H9 (cell line): ENCODE data around the gene LINGO4. TPM values are rescaled to one million over a fixed set of nuclear protein-coding genes. Genes with fewer than 3 reads are reported as not detected.

ENCODE experiments used
- DNase-seq: peaks from one replicate; pipeline ENCODE4 v3.0.0-alpha.2; 2017
- H2AFZ ChIP-seq: one replicate; pipeline ENCODE4 v1.6.1; 2013; ENCODE audit warnings: mild to moderate bottlenecking, low read length, control low read depth, moderate library complexity
- H2AK5ac ChIP-seq: 2 replicates; pipeline ENCODE4 v1.6.1; 2013; ENCODE audit warnings: low read length, control low read depth, mixed read lengths; ENCODE audit not compliant: insufficient read length
- H2BK120ac ChIP-seq: one replicate; pipeline ENCODE4 v1.6.1; 2013; ENCODE audit warnings: low read depth, mild to moderate bottlenecking, low read length, control low read depth, inconsistent platforms; ENCODE audit not compliant: poor library complexity, severe bottlenecking
- H2BK12ac ChIP-seq: 2 replicates; pipeline ENCODE4 v1.6.1; 2013; ENCODE audit warnings: low read length, control low read depth, mixed read lengths, low read depth; ENCODE audit not compliant: insufficient read length
- H2BK15ac ChIP-seq: 2 replicates; pipeline ENCODE4 v1.6.1; 2013; ENCODE audit warnings: low read depth, low read length, control low read depth
- H2BK20ac ChIP-seq: one replicate; pipeline ENCODE4 v1.6.1; 2013; ENCODE audit warnings: low read depth, mild to moderate bottlenecking, low read length, control low read depth, inconsistent platforms; ENCODE audit not compliant: poor library complexity, severe bottlenecking
- H2BK5ac ChIP-seq: 2 replicates; pipeline ENCODE4 v1.6.1; 2013; ENCODE audit warnings: low read length, control low read depth, mixed read lengths; ENCODE audit not compliant: insufficient read length
- H3K14ac ChIP-seq: 2 replicates; pipeline ENCODE4 v1.6.1; 2013; ENCODE audit warnings: low read length, control low read depth; ENCODE audit not compliant: insufficient read depth
- H3K18ac ChIP-seq: 2 replicates; pipeline ENCODE4 v1.6.1; 2013; ENCODE audit warnings: low read depth, mild to moderate bottlenecking, mixed read lengths, low read length, control low read depth; ENCODE audit not compliant: insufficient read length
- H3K23ac ChIP-seq: 2 replicates; pipeline ENCODE4 v1.6.1; 2013; ENCODE audit warnings: low read length, control low read depth, mixed read lengths, low read depth; ENCODE audit not compliant: insufficient read length
- H3K23me2 ChIP-seq: 2 replicates; pipeline ENCODE4 v1.6.1; 2013; ENCODE audit warnings: low read depth, mild to moderate bottlenecking, mixed read lengths, low read length, control low read depth; ENCODE audit not compliant: insufficient read length, poor library complexity, severe bottlenecking
- H3K27ac ChIP-seq: 2 replicates; pipeline ENCODE4 v1.5.1; 2013; ENCODE audit warnings: low read length, control low read depth, mixed read lengths, low read depth; ENCODE audit not compliant: insufficient read length
- H3K27me3 ChIP-seq: 2 replicates; pipeline ENCODE4 v1.6.1; 2013; ENCODE audit warnings: low read length, control low read depth, inconsistent platforms; ENCODE audit not compliant: insufficient read depth
- H3K4ac ChIP-seq: 2 replicates; pipeline ENCODE4 v1.6.1; 2013; ENCODE audit warnings: low read depth, mild to moderate bottlenecking, control low read depth, inconsistent platforms, low read length, moderate library complexity
- H3K4me1 ChIP-seq: 2 replicates; pipeline ENCODE4 v1.6.1; 2013; ENCODE audit warnings: low read length, control low read depth, inconsistent platforms; ENCODE audit not compliant: insufficient read depth
- H3K4me2 ChIP-seq: 2 replicates; pipeline ENCODE4 v1.6.1; 2013; ENCODE audit warnings: low read length, control low read depth, mixed read lengths; ENCODE audit not compliant: insufficient read length, insufficient read depth
- H3K56ac ChIP-seq: 2 replicates; pipeline ENCODE4 v1.6.1; 2013; ENCODE audit warnings: low read depth, mild to moderate bottlenecking, mixed read lengths, low read length, control low read depth; ENCODE audit not compliant: insufficient read length
- H3K79me1 ChIP-seq: 2 replicates; pipeline ENCODE4 v1.6.1; 2013; ENCODE audit warnings: low read depth, mild to moderate bottlenecking, moderate library complexity, low read length, control low read depth, inconsistent platforms; ENCODE audit not compliant: insufficient read depth, poor library complexity, severe bottlenecking
- H3K79me2 ChIP-seq: 2 replicates; pipeline ENCODE4 v1.6.1; 2013; ENCODE audit warnings: low read length, control low read depth, inconsistent platforms; ENCODE audit not compliant: insufficient read depth
- H3K9ac ChIP-seq: 2 replicates; pipeline ENCODE4 v1.6.1; 2013; ENCODE audit warnings: low read length, control low read depth, mixed read lengths; ENCODE audit not compliant: insufficient read length; ENCODE audit errors: extremely low read depth
- H3K9me3 ChIP-seq: one replicate; pipeline ENCODE4 v1.6.1; 2013; ENCODE audit warnings: low read depth, low read length, inconsistent platforms; ENCODE audit not compliant: control insufficient read depth
- H3T11ph ChIP-seq: one replicate; pipeline ENCODE4 v1.6.1; 2013; ENCODE audit warnings: mild to moderate bottlenecking, low read length, control low read depth, inconsistent platforms
- H4K20me1 ChIP-seq: one replicate; pipeline ENCODE4 v1.6.1; 2013; ENCODE audit not compliant: control insufficient read depth, insufficient read length, insufficient read depth
- H4K5ac ChIP-seq: 2 replicates; pipeline ENCODE4 v1.6.1; 2013; ENCODE audit warnings: low read depth, mild to moderate bottlenecking, mixed read lengths, low read length, control low read depth; ENCODE audit not compliant: insufficient read length
- H4K8ac ChIP-seq: replicated peaks from 2 replicates; pipeline ENCODE4 v1.6.1; 2013; ENCODE audit warnings: low read length, control low read depth, mixed read lengths, low read depth; ENCODE audit not compliant: insufficient read length
- H4K91ac ChIP-seq: 2 replicates; pipeline ENCODE4 v1.6.1; 2013; ENCODE audit warnings: low read depth, mild to moderate bottlenecking, moderate library complexity, mixed read lengths, low read length, control low read depth; ENCODE audit not compliant: insufficient read length
- H3K27ac Mint-ChIP-seq, 3 experiments: 2 replicates in 2 of 3; 3 replicates in 1 of 3; pipeline ENCODE4 v1.8.0; 2020 to 2021; ENCODE audit warnings: mixed read lengths in 3 of 3, mild to moderate bottlenecking in 1 of 3, moderate library complexity in 1 of 3
- H3K27me3 Mint-ChIP-seq: 2 replicates; pipeline ENCODE4 v1.8.0; 2021; ENCODE audit warnings: low read depth, mild to moderate bottlenecking, moderate library complexity, mixed read lengths
- H3K36me3 Mint-ChIP-seq, 3 experiments: 2 replicates in 2 of 3; 3 replicates in 1 of 3; pipeline ENCODE4 v1.8.0; 2020 to 2021; ENCODE audit warnings: low read depth in 3 of 3, mixed read lengths in 3 of 3; ENCODE audit not compliant: insufficient read depth in 1 of 3
- H3K4me1 Mint-ChIP-seq, 2 experiments: 2 replicates each; pipeline ENCODE4 v1.8.0; 2020; ENCODE audit warnings: mixed read lengths in 2 of 2
- H3K4me3 Mint-ChIP-seq, 2 experiments: 2 replicates in 1 of 2; 3 replicates in 1 of 2; pipeline ENCODE4 v1.8.0; 2020 to 2021; ENCODE audit warnings: mild to moderate bottlenecking in 2 of 2, mixed read lengths in 2 of 2, moderate library complexity in 1 of 2
- H3K9me3 Mint-ChIP-seq, 2 experiments: 2 replicates in 1 of 2; 3 replicates in 1 of 2; pipeline ENCODE4 v1.8.0; 2020; ENCODE audit warnings: mild to moderate bottlenecking in 2 of 2, mixed read lengths in 2 of 2, moderate library complexity in 1 of 2
- WGBS: extraction: QIAGEN DNeasy Blood & Tissue Kit; methylation state at CpG from one replicate; pipeline ENCODE4 v1.1.7; 2013; ENCODE audit warnings: missing lambda C conversion rate, low lambda C conversion rate, mixed read lengths; ENCODE audit not compliant: insufficient read length; ENCODE audit errors: extremely low coverage; 5-methylcytosine and 5-hydroxymethylcytosine counted together
- total RNA-seq: library from RNA; stranded (reverse); gene quantifications from 2 replicates; pipeline ENCODE4 v1.2.1, GENCODE V29; 2021
- TF ChIP-seq, protein P1 (sequence below): fragments of 200-600 bp; sonication (generic); conservative IDR thresholded peaks from 3 replicates; pipeline ENCODE4 v1.8.0; 2021; ENCODE audit warnings: antibody characterized with exemption, mild to moderate bottlenecking

Gene LINGO4
- total RNA-seq, 1 experiment from 2014 or later, result not detected

DNA sequence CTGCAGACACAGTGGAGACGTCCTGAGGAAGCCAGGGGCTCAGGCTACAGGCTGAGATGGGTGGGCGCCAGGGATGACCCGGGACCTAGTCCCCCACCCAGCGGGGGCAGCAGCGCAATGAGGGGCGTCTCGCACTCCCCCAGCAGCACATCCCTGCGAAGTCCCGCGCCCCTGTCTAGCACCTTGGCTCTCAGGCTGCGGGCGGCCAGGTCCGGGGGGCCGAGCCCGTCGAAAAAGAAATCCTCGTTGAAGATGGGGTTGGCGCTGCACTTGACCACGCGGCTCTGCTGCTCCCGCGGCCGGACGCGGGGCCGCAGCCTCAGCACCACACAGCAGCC, 32.6 kb upstream of the LINGO4 start:
- Mint-ChIP-seq H3K9me3 (no peaks in the 10 kb centered on the region; a peak in 1 of 5 replicates), H3K27ac (no peak overlapping the region)
- H4K91ac ChIP-seq, result no peak overlapping the region

More for the DNA sequence above, 32.6 kb upstream of the LINGO4 start:
- Mint-ChIP-seq H3K4me1 (peaks cover 24 to 28% of the 10 kb centered on the region in 2 experiments), H3K27me3 (peaks cover 39% of the 10 kb centered on the region), H3K4me3 (peak overlapping the region; percentile 56 to 78), H3K36me3 (peaks cover 0 to 2% (median 0%) of the 10 kb centered on the region in 3 experiments; a peak in 2 of 7 replicates)
- no CpG with 5 or more reads among the region's 26 CpGs for WGBS
- no peak overlapping the region for H2BK15ac ChIP-seq
- H3K18ac ChIP-seq, result peak overlapping the region; percentile 10
- no peaks in the 10 kb centered on the region for H3K79me1 ChIP-seq
- H3K27ac ChIP-seq, result no peak overlapping the region
- H3K79me2 ChIP-seq, result no peaks in the 10 kb centered on the region
- no peaks in the 10 kb centered on the region for H3K9me3 ChIP-seq
- no peak overlapping the region for H2AK5ac ChIP-seq
- H3K23ac ChIP-seq, result no peak overlapping the region
- peaks cover 30% of the 10 kb centered on the region for H3K23me2 ChIP-seq
- no peak overlapping the region for H4K5ac ChIP-seq
- no peak overlapping the region for H2BK20ac ChIP-seq
- no peak overlapping the region for H2AFZ ChIP-seq
- 0 out of 2 replicates have a peak overlapping the region, but pooled peaks have one; percentile 16 for H3K14ac ChIP-seq
- TF ChIP-seq, protein P1, sequence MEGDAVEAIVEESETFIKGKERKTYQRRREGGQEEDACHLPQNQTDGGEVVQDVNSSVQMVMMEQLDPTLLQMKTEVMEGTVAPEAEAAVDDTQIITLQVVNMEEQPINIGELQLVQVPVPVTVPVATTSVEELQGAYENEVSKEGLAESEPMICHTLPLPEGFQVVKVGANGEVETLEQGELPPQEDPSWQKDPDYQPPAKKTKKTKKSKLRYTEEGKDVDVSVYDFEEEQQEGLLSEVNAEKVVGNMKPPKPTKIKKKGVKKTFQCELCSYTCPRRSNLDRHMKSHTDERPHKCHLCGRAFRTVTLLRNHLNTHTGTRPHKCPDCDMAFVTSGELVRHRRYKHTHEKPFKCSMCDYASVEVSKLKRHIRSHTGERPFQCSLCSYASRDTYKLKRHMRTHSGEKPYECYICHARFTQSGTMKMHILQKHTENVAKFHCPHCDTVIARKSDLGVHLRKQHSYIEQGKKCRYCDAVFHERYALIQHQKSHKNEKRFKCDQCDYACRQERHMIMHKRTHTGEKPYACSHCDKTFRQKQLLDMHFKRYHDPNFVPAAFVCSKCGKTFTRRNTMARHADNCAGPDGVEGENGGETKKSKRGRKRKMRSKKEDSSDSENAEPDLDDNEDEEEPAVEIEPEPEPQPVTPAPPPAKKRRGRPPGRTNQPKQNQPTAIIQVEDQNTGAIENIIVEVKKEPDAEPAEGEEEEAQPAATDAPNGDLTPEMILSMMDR, result no peak
- H2BK5ac ChIP-seq, result no peak overlapping the region
- no peak overlapping the region for H3K9ac ChIP-seq
- H2BK12ac ChIP-seq, result no peak overlapping the region
- no peaks in the 10 kb centered on the region for H4K20me1 ChIP-seq
- peaks cover 9% of the 10 kb centered on the region; the same call in 1 of the 2 replicates for H3K27me3 ChIP-seq
- peaks cover 2% of the 10 kb centered on the region; the same call in 1 of the 2 replicates for H3K4me1 ChIP-seq
- DNase-seq, result no peak
- no peak overlapping the region for H3K4ac ChIP-seq
- H4K8ac ChIP-seq, result no peak overlapping the region
- no peak overlapping the region for H3T11ph ChIP-seq
- H2BK120ac ChIP-seq, result no peak overlapping the region
- H3K4me2 ChIP-seq, result peak overlapping the region; percentile 43
- no peak overlapping the region for H3K56ac ChIP-seq
